HepG2 (cell line): ENCODE data around the gene MRPL54. TPM values are rescaled to one million over a fixed set of nuclear protein-coding genes. Genes with fewer than 3 reads are reported as not detected.

Source experiments
- ATAD3A ChIP-seq: sonication (generic); formaldehyde crosslinking; IDR thresholded peaks from 2 replicates; pipeline ENCODE4 v1.4.0; 2020; ENCODE audit warnings: missing genetic modification reagents
- CCAR2 ChIP-seq: fragments of 200-400 bp; formaldehyde crosslinking; optimal IDR thresholded peaks from 2 replicates; pipeline ENCODE3; 2018; ENCODE audit warnings: low read depth, mild to moderate bottlenecking, low read length, moderate library complexity
- CREB1 ChIP-seq, 2 experiments: fragments of 450-650 bp in 1 of 2; IDR thresholded peaks; 2 replicates each; pipeline ENCODE4 v1.6.1; 2016 to 2017; ENCODE audit warnings: control low read depth in 1 of 2, mild to moderate bottlenecking in 1 of 2, missing compliant biosample characterization in 1 of 2, missing genetic modification characterization in 1 of 2
- CREM ChIP-seq, 2 experiments: sonication (generic) in 1 of 2; formaldehyde crosslinking in 1 of 2; IDR thresholded peaks; 2 replicates each; pipeline versions ENCODE4 v1.4.0 to v1.6.1; 2016 to 2020; ENCODE audit warnings: antibody characterized with exemption in 1 of 2, mild to moderate bottlenecking in 1 of 2, missing genetic modification reagents in 1 of 2
- FOXA1 ChIP-seq, 2 experiments: fragments of 450-650 bp in 1 of 2; sonication (generic) in 1 of 2; formaldehyde crosslinking in 1 of 2; IDR thresholded peaks; 2 replicates each; pipeline versions ENCODE4 v1.4.0 to v1.6.1; 2016 to 2020; ENCODE audit warnings: missing genetic modification reagents in 1 of 2
- FOXJ3 ChIP-seq: sonication (generic); formaldehyde crosslinking; IDR thresholded peaks from 2 replicates; pipeline ENCODE4 v1.4.0; 2020; ENCODE audit warnings: missing genetic modification reagents, mild to moderate bottlenecking, borderline replicate concordance
- HDAC2 ChIP-seq: sonication (generic); formaldehyde crosslinking; IDR thresholded peaks from 2 replicates; pipeline ENCODE4 v1.4.0; 2020; ENCODE audit warnings: missing genetic modification reagents
- NFRKB ChIP-seq: fragments of 450-650 bp; IDR thresholded peaks from 2 replicates; pipeline ENCODE4 v1.6.1; 2017
- POLR2G ChIP-seq: fragments of 200-400 bp; formaldehyde crosslinking; IDR thresholded peaks from 2 replicates; pipeline ENCODE4 v1.6.1; 2018; ENCODE audit warnings: mild to moderate bottlenecking, low read depth, low read length, moderate library complexity
- SAP130 ChIP-seq: IDR thresholded peaks from 2 replicates; pipeline ENCODE4 v1.6.1; 2016; ENCODE audit warnings: low read depth
- TEAD3 ChIP-seq: optimal IDR thresholded peaks from 2 replicates; pipeline ENCODE3; 2016; ENCODE audit warnings: borderline replicate concordance
- THYN1 ChIP-seq: sonication (generic); formaldehyde crosslinking; IDR thresholded peaks from 2 replicates; pipeline ENCODE4 v1.8.1; 2023; ENCODE audit warnings: low read depth, mild to moderate bottlenecking, moderate library complexity, missing genetic modification reagents, borderline replicate concordance
- ZFP82 ChIP-seq: sonication (generic); formaldehyde crosslinking; IDR thresholded peaks from 2 replicates; pipeline ENCODE4 v1.5.1; 2020; ENCODE audit warnings: mild to moderate bottlenecking, missing genetic modification reagents, borderline replicate concordance
- ZNF34 ChIP-seq: sonication (generic); formaldehyde crosslinking; IDR thresholded peaks from 2 replicates; pipeline ENCODE4 v1.4.0; 2020; ENCODE audit warnings: mild to moderate bottlenecking, missing genetic modification reagents, borderline replicate concordance
- ZNF660 ChIP-seq: sonication (generic); formaldehyde crosslinking; IDR thresholded peaks from 2 replicates; pipeline ENCODE4 v1.5.1; 2020; ENCODE audit warnings: mild to moderate bottlenecking, low read depth, missing genetic modification reagents, borderline replicate concordance
- ZNF670 ChIP-seq: sonication (generic); formaldehyde crosslinking; IDR thresholded peaks from 2 replicates; pipeline ENCODE4 v1.8.0; 2022; ENCODE audit warnings: mild to moderate bottlenecking, missing genetic modification reagents, borderline replicate concordance
- ZNF713 ChIP-seq: sonication (generic); formaldehyde crosslinking; IDR thresholded peaks from 2 replicates; pipeline ENCODE4 v1.4.0; 2020; ENCODE audit warnings: mild to moderate bottlenecking, missing genetic modification reagents
- ZNF737 ChIP-seq: sonication (generic); formaldehyde crosslinking; IDR thresholded peaks from 2 replicates; pipeline ENCODE4 v1.5.0; 2020; ENCODE audit warnings: missing genetic modification reagents, mild to moderate bottlenecking, borderline replicate concordance
- ZSCAN21 ChIP-seq: sonication (generic); formaldehyde crosslinking; IDR thresholded peaks from 2 replicates; pipeline ENCODE4 v1.8.0; 2022; ENCODE audit warnings: mild to moderate bottlenecking, missing genetic modification reagents, moderate library complexity, borderline replicate concordance
- polyA plus RNA-seq, 8 experiments: library from polyadenylated mRNA; depleted of rRNA in 3 of 8; stranded (reverse) in 7 of 8; unstranded in 1 of 8; fragments of >200 nt; fragmentation: Illumina TruSeq in 4 of 8; extraction: Trizol in 4 of 8; gene quantifications; 2 replicates each; pipeline versions ENCODE4 v1.2.1 to v1.2.3, GENCODE V29; 2011 to 2016; ENCODE audit warnings: low read depth in 4 of 8, missing spikeins in 1 of 8, mixed read lengths in 1 of 8; ENCODE audit not compliant: insufficient read depth in 1 of 8
- total RNA-seq, 5 experiments: library from RNA; depleted of rRNA; stranded (reverse); fragments of >200 nt; fragmentation: Illumina TruSeq; extraction: Trizol; gene quantifications; 2 replicates each; pipeline ENCODE4 v1.2.3, GENCODE V29; 2016; ENCODE audit warnings: low read depth in 1 of 5
- TF ChIP-seq, protein P1 (sequence below): sonication (generic); formaldehyde crosslinking; IDR thresholded peaks from 2 replicates; pipeline ENCODE4 v1.5.0; 2020; ENCODE audit warnings: missing genetic modification reagents, mild to moderate bottlenecking, borderline replicate concordance
- TF ChIP-seq, protein P2 (sequence below): sonication (generic); formaldehyde crosslinking; IDR thresholded peaks from 2 replicates; pipeline ENCODE4 v1.5.1; 2020; ENCODE audit warnings: mild to moderate bottlenecking, missing genetic modification reagents, moderate library complexity
- TF ChIP-seq, protein P3 (sequence below): sonication (generic); formaldehyde crosslinking; conservative IDR thresholded peaks from 2 replicates; pipeline ENCODE4 v1.8.1; 2023; ENCODE audit warnings: missing genetic modification reagents
- TF ChIP-seq, protein P4 (sequence below): sonication (generic); formaldehyde crosslinking; IDR thresholded peaks from 2 replicates; pipeline ENCODE4 v1.4.0; 2020; ENCODE audit warnings: missing genetic modification reagents

Gene MRPL54
- total and polyA plus RNA-seq, 2 of the 13 experiments (the other 11 are each of a cell fraction or from before 2014, with no cell fraction given): 36.8 to 66.9 TPM

DNA sequence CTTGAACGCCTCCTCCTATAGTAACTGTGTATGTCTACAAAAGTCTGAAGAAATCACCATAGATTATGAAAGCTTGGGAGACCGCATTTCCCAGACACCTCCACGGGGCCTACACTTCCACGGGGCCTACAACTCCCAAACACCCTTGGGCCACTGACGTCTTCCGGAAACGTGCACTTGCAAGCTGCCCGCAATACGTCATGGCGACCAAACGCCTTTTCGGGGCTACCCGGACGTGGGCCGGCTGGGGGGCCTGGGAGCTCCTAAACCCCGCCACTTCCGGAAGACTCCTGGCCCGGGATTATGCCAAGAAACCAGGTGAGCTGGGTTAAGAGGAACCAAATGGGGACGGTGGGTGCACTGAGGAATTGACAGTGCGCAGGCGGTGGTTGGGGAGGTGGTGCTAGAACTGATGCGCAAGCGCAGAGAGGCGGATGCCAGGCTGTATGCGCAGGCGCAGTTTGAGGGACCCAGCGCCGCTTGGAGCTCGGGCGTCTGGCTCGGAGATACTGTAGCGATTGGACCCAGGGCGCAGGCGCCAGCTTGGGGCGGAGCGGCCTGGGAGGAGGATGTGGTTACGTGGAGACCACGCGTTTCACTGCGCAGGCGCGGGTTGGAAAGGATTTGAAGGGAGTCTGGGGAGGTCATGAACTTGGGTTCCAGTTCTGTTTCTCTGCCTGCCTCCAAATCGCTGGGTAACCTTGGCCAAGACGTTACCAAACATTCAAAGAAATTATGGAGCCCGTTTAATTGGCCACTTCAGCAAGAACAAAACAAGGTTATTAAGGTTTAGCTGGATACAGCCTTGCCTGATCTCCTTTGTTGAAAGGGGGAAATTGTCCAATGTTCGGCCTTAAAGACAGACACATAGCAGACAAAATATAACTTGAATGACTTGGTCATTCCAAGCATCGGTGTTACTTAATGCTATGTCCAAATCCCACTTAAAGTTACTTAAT, at the start of gene MRPL54 (continued):
- TF ChIP-seq, protein P1, sequence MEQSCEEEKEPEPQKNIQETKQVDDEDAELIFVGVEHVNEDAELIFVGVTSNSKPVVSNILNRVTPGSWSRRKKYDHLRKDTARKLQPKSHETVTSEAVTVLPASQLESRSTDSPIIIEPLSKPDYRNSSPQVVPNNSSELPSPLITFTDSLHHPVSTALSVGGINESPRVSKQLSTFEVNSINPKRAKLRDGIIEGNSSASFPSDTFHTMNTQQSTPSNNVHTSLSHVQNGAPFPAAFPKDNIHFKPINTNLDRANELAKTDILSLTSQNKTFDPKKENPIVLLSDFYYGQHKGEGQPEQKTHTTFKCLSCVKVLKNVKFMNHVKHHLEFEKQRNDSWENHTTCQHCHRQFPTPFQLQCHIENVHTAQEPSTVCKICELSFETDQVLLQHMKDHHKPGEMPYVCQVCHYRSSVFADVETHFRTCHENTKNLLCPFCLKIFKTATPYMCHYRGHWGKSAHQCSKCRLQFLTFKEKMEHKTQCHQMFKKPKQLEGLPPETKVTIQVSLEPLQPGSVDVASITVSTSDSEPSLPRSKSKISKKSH (CRISPR knock-in tag): peak; percentile 75; the same call in 1 of the 2 replicates
- TF ChIP-seq FOXA1 (IDR thresholded peaks at IDR 0.05): no peak
- no peak for TF ChIP-seq FOXA1 (CRISPR knock-in tag; IDR thresholded peaks at IDR 0.05)
- no peak for TF ChIP-seq CCAR2
- no peak for TF ChIP-seq ZNF34 (CRISPR knock-in tag)
- TF ChIP-seq, protein P2, sequence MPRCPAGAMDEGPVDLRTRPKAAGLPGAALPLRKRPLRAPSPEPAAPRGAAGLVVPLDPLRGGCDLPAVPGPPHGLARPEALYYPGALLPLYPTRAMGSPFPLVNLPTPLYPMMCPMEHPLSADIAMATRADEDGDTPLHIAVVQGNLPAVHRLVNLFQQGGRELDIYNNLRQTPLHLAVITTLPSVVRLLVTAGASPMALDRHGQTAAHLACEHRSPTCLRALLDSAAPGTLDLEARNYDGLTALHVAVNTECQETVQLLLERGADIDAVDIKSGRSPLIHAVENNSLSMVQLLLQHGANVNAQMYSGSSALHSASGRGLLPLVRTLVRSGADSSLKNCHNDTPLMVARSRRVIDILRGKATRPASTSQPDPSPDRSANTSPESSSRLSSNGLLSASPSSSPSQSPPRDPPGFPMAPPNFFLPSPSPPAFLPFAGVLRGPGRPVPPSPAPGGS: no peak; the same call in 1 of the 2 replicates
- TF ChIP-seq SAP130: peak; percentile 87
- TF ChIP-seq FOXJ3: no peak
- no peak for TF ChIP-seq ZNF660 (CRISPR knock-in tag)
- TF ChIP-seq ZNF713 (CRISPR knock-in tag): no peak
- TF ChIP-seq THYN1 (CRISPR knock-in tag): 0 out of 2 replicates have a peak, but pooled peaks have one; percentile 34
- TF ChIP-seq TEAD3 (CRISPR knock-in tag): peak; percentile 84
- TF ChIP-seq ATAD3A: no peak
- TF ChIP-seq ZFP82 (CRISPR knock-in tag): no peak
- peak; percentile 97 for TF ChIP-seq CREM (IDR thresholded peaks at IDR 0.05)
- TF ChIP-seq CREM (CRISPR knock-in tag; IDR thresholded peaks at IDR 0.05): no peak
- TF ChIP-seq, protein P3, sequence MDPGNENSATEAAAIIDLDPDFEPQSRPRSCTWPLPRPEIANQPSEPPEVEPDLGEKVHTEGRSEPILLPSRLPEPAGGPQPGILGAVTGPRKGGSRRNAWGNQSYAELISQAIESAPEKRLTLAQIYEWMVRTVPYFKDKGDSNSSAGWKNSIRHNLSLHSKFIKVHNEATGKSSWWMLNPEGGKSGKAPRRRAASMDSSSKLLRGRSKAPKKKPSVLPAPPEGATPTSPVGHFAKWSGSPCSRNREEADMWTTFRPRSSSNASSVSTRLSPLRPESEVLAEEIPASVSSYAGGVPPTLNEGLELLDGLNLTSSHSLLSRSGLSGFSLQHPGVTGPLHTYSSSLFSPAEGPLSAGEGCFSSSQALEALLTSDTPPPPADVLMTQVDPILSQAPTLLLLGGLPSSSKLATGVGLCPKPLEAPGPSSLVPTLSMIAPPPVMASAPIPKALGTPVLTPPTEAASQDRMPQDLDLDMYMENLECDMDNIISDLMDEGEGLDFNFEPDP: no peak
- no peak for TF ChIP-seq ZNF737 (CRISPR knock-in tag)
- TF ChIP-seq ZSCAN21 (CRISPR knock-in tag): no peak; the same call in 1 of the 2 replicates
- peak; percentile 39; the same call in 1 of the 2 replicates for TF ChIP-seq HDAC2 (CRISPR knock-in tag)
- TF ChIP-seq ZNF670 (CRISPR knock-in tag): no peak
- TF ChIP-seq CREB1 (IDR thresholded peaks at IDR 0.05): peak; percentile 89
- TF ChIP-seq CREB1 (CRISPR knock-in tag; IDR thresholded peaks at IDR 0.05): peak; percentile 97
- no peak for TF ChIP-seq NFRKB
- TF ChIP-seq, protein P4, sequence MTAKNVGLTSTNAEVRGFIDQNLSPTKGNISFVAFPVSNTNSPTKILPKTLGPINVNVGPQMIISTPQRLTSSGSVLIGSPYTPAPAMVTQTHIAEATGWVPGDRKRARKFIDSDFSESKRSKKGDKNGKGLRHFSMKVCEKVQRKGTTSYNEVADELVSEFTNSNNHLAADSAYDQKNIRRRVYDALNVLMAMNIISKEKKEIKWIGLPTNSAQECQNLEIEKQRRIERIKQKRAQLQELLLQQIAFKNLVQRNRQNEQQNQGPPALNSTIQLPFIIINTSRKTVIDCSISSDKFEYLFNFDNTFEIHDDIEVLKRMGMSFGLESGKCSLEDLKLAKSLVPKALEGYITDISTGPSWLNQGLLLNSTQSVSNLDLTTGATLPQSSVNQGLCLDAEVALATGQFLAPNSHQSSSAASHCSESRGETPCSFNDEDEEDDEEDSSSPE (CRISPR knock-in tag): no peak
- TF ChIP-seq POLR2G: peak; percentile 97
